Endodermal cell (in vitro differentiated cells): ENCODE data around the gene GPR25. TPM values are rescaled to one million over a fixed set of nuclear protein-coding genes. Genes with fewer than 3 reads are reported as not detected.

Experiments used
- DNase-seq: peaks from one replicate; pipeline ENCODE4 v3.0.0-alpha.2; 2017
- H3K27ac ChIP-seq: 2 replicates; pipeline ENCODE4 v1.5.1; 2013; ENCODE audit warnings: mild to moderate bottlenecking, low read depth, low read length, moderate library complexity
- H3K27me3 ChIP-seq: 2 replicates; pipeline ENCODE4 v1.6.1; 2013; ENCODE audit warnings: mild to moderate bottlenecking, low read length, moderate library complexity; ENCODE audit not compliant: insufficient read depth, control insufficient read depth, poor library complexity, severe bottlenecking
- H3K36me3 ChIP-seq: 2 replicates; pipeline ENCODE4 v1.7.0; 2013; ENCODE audit warnings: mild to moderate bottlenecking, low read length, moderate library complexity; ENCODE audit not compliant: control insufficient read depth, insufficient read depth
- H3K4me1 ChIP-seq: one replicate; pipeline ENCODE4 v1.7.0; 2013; ENCODE audit warnings: low read length; ENCODE audit not compliant: control insufficient read depth, insufficient read depth
- H3K4me3 ChIP-seq: 2 replicates; pipeline ENCODE4 v1.5.1; 2013; ENCODE audit warnings: mild to moderate bottlenecking, low read length, moderate library complexity
- H3K9ac ChIP-seq: 2 replicates; pipeline ENCODE4 v1.6.1; 2013; ENCODE audit warnings: mild to moderate bottlenecking, low read length, moderate library complexity; ENCODE audit not compliant: poor library complexity, severe bottlenecking; ENCODE audit errors: extremely low read depth
- H3K9me3 ChIP-seq: 2 replicates; pipeline ENCODE4 v1.6.1; 2013; ENCODE audit warnings: mild to moderate bottlenecking, low read length, moderate library complexity; ENCODE audit not compliant: control insufficient read depth
- H3K27ac Mint-ChIP-seq: 2 replicates; pipeline ENCODE4 v1.8.0; 2020; ENCODE audit warnings: mixed read lengths
- H3K27me3 Mint-ChIP-seq: 2 replicates; pipeline ENCODE4 v1.8.0; 2021; ENCODE audit warnings: mild to moderate bottlenecking, mixed read lengths; ENCODE audit not compliant: insufficient read depth
- H3K36me3 Mint-ChIP-seq: 2 replicates; pipeline ENCODE4 v1.8.0; 2020; ENCODE audit warnings: low read depth, mixed read lengths
- H3K4me1 Mint-ChIP-seq: 2 replicates; pipeline ENCODE4 v1.8.0; 2020; ENCODE audit warnings: mixed read lengths
- H3K4me3 Mint-ChIP-seq: 2 replicates; pipeline ENCODE4 v1.8.0; 2020; ENCODE audit warnings: mild to moderate bottlenecking, moderate library complexity, mixed read lengths
- H3K9me3 Mint-ChIP-seq: 2 replicates; pipeline ENCODE4 v1.8.0; 2020; ENCODE audit warnings: mild to moderate bottlenecking, mixed read lengths
- CTCF ChIP-seq: fragments of 200-600 bp; sonication (generic); conservative IDR thresholded peaks from 2 replicates; pipeline ENCODE4 v1.5.0; 2021; ENCODE audit warnings: antibody characterized with exemption, mild to moderate bottlenecking
- WGBS, 2 experiments: methylation state at CpG; one replicate each; pipeline versions ENCODE4 v1.1.5 to v1.1.7; 2013; ENCODE audit warnings: missing lambda C conversion rate in 2 of 2, mixed read lengths in 1 of 2; ENCODE audit not compliant: insufficient coverage in 1 of 2, insufficient read length in 1 of 2; 5-methylcytosine and 5-hydroxymethylcytosine counted together
- total RNA-seq, 2 donors: library from RNA; stranded (reverse); fragmentation: NEBNext Ultra II Directional in 1 of 2; extraction: Animal tissue kit (Norgen Biotek cat#: 25700) in 1 of 2; gene quantifications; 2 replicates in 1 of 2; 3 replicates in 1 of 2; pipeline ENCODE4 v1.2.1, GENCODE V29; 2021

Gene GPR25
- total RNA-seq, 2 donors from 2014 or later: not detected

DNA sequence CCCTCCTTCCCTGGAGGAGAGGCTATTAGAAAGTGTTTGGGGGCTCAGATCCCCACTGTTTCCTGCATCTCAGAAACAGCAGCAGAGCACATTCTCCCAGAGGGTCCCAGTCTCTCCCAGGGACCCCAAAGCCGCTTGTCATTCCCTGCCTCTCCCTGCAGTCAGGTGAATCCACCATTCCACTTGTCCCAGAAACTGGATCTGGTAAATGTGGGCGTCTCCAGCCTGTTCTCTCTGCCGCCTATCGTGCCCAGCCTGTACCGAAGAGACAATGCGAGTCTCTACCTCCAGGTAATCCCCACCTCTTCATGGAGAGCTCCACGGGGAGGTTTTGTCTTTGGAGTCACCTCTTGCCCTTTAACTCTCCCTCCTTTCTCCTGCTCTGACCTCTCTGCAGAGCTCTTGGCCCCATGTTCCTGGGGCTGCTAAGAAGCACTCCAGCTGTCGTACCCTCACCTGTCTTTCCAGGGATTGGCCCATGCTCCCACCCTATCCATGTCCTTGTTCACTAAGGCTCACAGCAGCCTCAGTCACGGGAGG, 48.9 kb downstream of the GPR25 start:
- no peak overlapping the region for H3K27ac Mint-ChIP-seq

GRCh38 chr1:200922406-200922805, 49.6 kb downstream of the GPR25 start:
- Histone ChIP-seq H3K27ac (no peak overlapping the region), H3K9me3 (no peaks in the 10 kb centered on the region), H3K9ac (no peak overlapping the region), H3K27me3 (no peaks in the 10 kb centered on the region), H3K4me1 (no peaks in the 10 kb centered on the region), H3K4me3 (no peak overlapping the region), H3K36me3 (no peaks in the 10 kb centered on the region)
- 79 to 100% methylated on average over 1 to 2 of the region's 2 CpGs for WGBS, 2 experiments
- no peaks in the 10 kb centered on the region for H3K9me3 Mint-ChIP-seq
- TF ChIP-seq CTCF: no peak
- DNase-seq: peak; percentile 16
- H3K27me3 Mint-ChIP-seq: no peaks in the 10 kb centered on the region
- H3K36me3 Mint-ChIP-seq: no peaks in the 10 kb centered on the region
- H3K4me1 Mint-ChIP-seq: no peaks in the 10 kb centered on the region
- no peak overlapping the region for H3K4me3 Mint-ChIP-seq
- H3K27ac Mint-ChIP-seq: no peak overlapping the region

More for the DNA sequence above, 48.9 kb downstream of the GPR25 start:
- Histone ChIP-seq H3K27ac (no peak overlapping the region), H3K4me1 (no peaks in the 10 kb centered on the region), H3K36me3 (no peaks in the 10 kb centered on the region), H3K9me3 (no peaks in the 10 kb centered on the region), H3K9ac (no peak overlapping the region), H3K4me3 (no peak overlapping the region), H3K27me3 (no peaks in the 10 kb centered on the region)
- H3K9me3 Mint-ChIP-seq: no peaks in the 10 kb centered on the region
- no peak for DNase-seq
- no peaks in the 10 kb centered on the region for H3K4me1 Mint-ChIP-seq
- TF ChIP-seq CTCF: no peak
- H3K27me3 Mint-ChIP-seq: no peaks in the 10 kb centered on the region
- no peaks in the 10 kb centered on the region for H3K36me3 Mint-ChIP-seq
- H3K4me3 Mint-ChIP-seq: no peak overlapping the region
- WGBS, 2 experiments: 79 to 88% methylated on average over 7 to 9 of the region's 9 CpGs

- Histone ChIP-seq H3K27ac (no peak overlapping the region), H3K4me3 (no peak overlapping the region), H3K9ac (no peak overlapping the region), H3K36me3 (no peaks in the 10 kb centered on the region), H3K4me1 (no peaks in the 10 kb centered on the region), H3K9me3 (no peaks in the 10 kb centered on the region), H3K27me3 (no peaks in the 10 kb centered on the region)
- Mint-ChIP-seq H3K9me3 (no peaks in the 10 kb centered on the region), H3K4me3 (no peak overlapping the region), H3K27me3 (no peaks in the 10 kb centered on the region), H3K36me3 (no peaks in the 10 kb centered on the region), H3K27ac (no peak overlapping the region), H3K4me1 (no peaks in the 10 kb centered on the region)
- no peak for DNase-seq
- TF ChIP-seq CTCF: no peak
- 100% methylated on average over 1 of the region's 1 CpG; no CpG with 5 or more reads in 1 of the 2 experiments for WGBS, 2 experiments
Observed at GRCh38 chr1:200923601-200924000, 50.8 kb downstream of the GPR25 start.

Other genes starting within 250 kb of the GPR25 start
- gene DDX59, start 203.1 kb upstream of the GPR25 start, total RNA-seq: 10 to 100 TPM; 22.1 to 23.9 TPM
- 10 to 100 TPM; 22.1 to 22.2 TPM for gene CAMSAP2, start 134.1 kb upstream of the GPR25 start, total RNA-seq
- 10 to 100 TPM; 59.5 to 61.5 TPM for gene INAVA, start 21.9 kb downstream of the GPR25 start, total RNA-seq
- gene KIF21B, start 150.7 kb downstream of the GPR25 start, total RNA-seq: 10 to 100 TPM in 1 of 2 donors, 1 to 10 TPM in 1; 8.8 to 14.7 TPM
- gene CACNA1S, start 239.4 kb downstream of the GPR25 start, total RNA-seq: under 1 TPM; 0.11 to 0.13 TPM